K562 (cell line): ENCODE results near the gene P4HB. TPM values are rescaled to one million over a fixed set of nuclear protein-coding genes. Genes with fewer than 3 reads are reported as not detected.

Experiments used
- CBX8 ChIP-seq: fragments of 200-600 bp; sonication (generic); IDR thresholded peaks from 2 replicates; pipeline ENCODE4 v1.6.1; 2012; ENCODE audit warnings: borderline replicate concordance, mixed run types, low read depth, mild to moderate bottlenecking, moderate library complexity, mixed read lengths, low read length, control low read depth, inconsistent platforms; ENCODE audit not compliant: poor library complexity, severe bottlenecking; ENCODE audit errors: extremely low read depth
- CREBBP ChIP-seq: IDR thresholded peaks from one replicate; pipeline ENCODE4 v1.6.1; 2012; ENCODE audit warnings: low read depth, mild to moderate bottlenecking, control low read depth, inconsistent platforms, low read length
- FOSL1 ChIP-seq: fragments of 200-800 bp; sonication (Bioruptor generic); conservative IDR thresholded peaks from 2 replicates; pipeline ENCODE4 v1.6.1; 2016; ENCODE audit warnings: missing genetic modification characterization, missing compliant biosample characterization
- HNRNPL ChIP-seq: fragments of 200-400 bp; formaldehyde crosslinking; IDR thresholded peaks from 2 replicates; pipeline ENCODE4 v1.6.1; 2017; ENCODE audit warnings: low read depth, mild to moderate bottlenecking, low read length
- HNRNPUL1 ChIP-seq: fragments of 200-400 bp; formaldehyde crosslinking; IDR thresholded peaks from 2 replicates; pipeline ENCODE4 v1.6.1; 2017; ENCODE audit warnings: low read length
- MAFK ChIP-seq: IDR thresholded peaks from 2 replicates; pipeline ENCODE4 v1.6.1; 2011; ENCODE audit warnings: low read length, improper control_type of control experiment
- MAZ ChIP-seq, 2 experiments: fragments of 450-650 bp in 1 of 2; sonication (generic) in 1 of 2; formaldehyde crosslinking; IDR thresholded peaks in 1 of 2; conservative IDR thresholded peaks in 1 of 2; 2 replicates each; pipeline versions ENCODE4 v1.4.0 to v1.5.0; 2020; ENCODE audit warnings: mild to moderate bottlenecking in 1 of 2, missing genetic modification reagents in 1 of 2
- MCM5 ChIP-seq: fragments of 450-650 bp; IDR thresholded peaks from 2 replicates; pipeline ENCODE4 v1.6.1; 2016; ENCODE audit warnings: low read depth
- MIER1 ChIP-seq: fragments of 450-650 bp; IDR thresholded peaks from 2 replicates; pipeline ENCODE4 v1.6.1; 2016; ENCODE audit warnings: antibody characterized with exemption, mild to moderate bottlenecking, low read depth
- NR4A1 ChIP-seq, 2 experiments: fragments of 250-450 bp in 1 of 2; fragments of 450-650 bp in 1 of 2; sonication (Bioruptor Pico) in 1 of 2; IDR thresholded peaks; 2 replicates each; pipeline versions ENCODE4 v1.4.0 to v1.6.1; 2016 to 2020; ENCODE audit warnings: mild to moderate bottlenecking in 2 of 2, missing compliant biosample characterization in 1 of 2, missing genetic modification characterization in 1 of 2, moderate library complexity in 1 of 2
- NRF1 ChIP-seq, 2 experiments: fragments of 450-650 bp; IDR thresholded peaks in 1 of 2; conservative IDR thresholded peaks in 1 of 2; 2 replicates each; pipeline ENCODE4 v1.6.1; 2014; ENCODE audit warnings: mild to moderate bottlenecking in 2 of 2
- PCBP1 ChIP-seq: fragments of 200-400 bp; formaldehyde crosslinking; IDR thresholded peaks from 2 replicates; pipeline ENCODE4 v1.6.1; 2018; ENCODE audit warnings: mild to moderate bottlenecking, low read depth, low read length; ENCODE audit not compliant: poor library complexity, severe bottlenecking
- PHF21A ChIP-seq: fragments of 450-650 bp; IDR thresholded peaks from 2 replicates; pipeline ENCODE4 v1.6.1; 2017; ENCODE audit warnings: low read depth, borderline replicate concordance
- POLR2G ChIP-seq: fragments of 200-400 bp; formaldehyde crosslinking; IDR thresholded peaks from 2 replicates; pipeline ENCODE4 v1.6.1; 2017; ENCODE audit warnings: low read depth, mild to moderate bottlenecking, antibody characterized with exemption, low read length, moderate library complexity
- PRMT5 ChIP-seq: sonication (generic); formaldehyde crosslinking; IDR thresholded peaks from 2 replicates; pipeline ENCODE4 v1.5.0; 2020; ENCODE audit warnings: missing genetic modification reagents
- RBM14 ChIP-seq: fragments of 200-400 bp; formaldehyde crosslinking; IDR thresholded peaks from 2 replicates; pipeline ENCODE4 v1.6.1; 2018; ENCODE audit warnings: low read depth, mild to moderate bottlenecking, low read length, moderate library complexity, borderline replicate concordance; ENCODE audit not compliant: insufficient read depth
- RHOXF2B ChIP-seq: fragments of 250-450 bp; sonication (Bioruptor Pico); conservative IDR thresholded peaks from 2 replicates; pipeline ENCODE4 v1.5.1; 2021
- TAF15 ChIP-seq: fragments of 200-400 bp; formaldehyde crosslinking; IDR thresholded peaks from 2 replicates; pipeline ENCODE4 v1.6.1; 2017; ENCODE audit warnings: mild to moderate bottlenecking, low read depth, low read length, moderate library complexity
- TAL1 ChIP-seq: fragments of 450-650 bp; IDR thresholded peaks from 2 replicates; pipeline ENCODE4 v1.6.1; 2016; ENCODE audit warnings: mild to moderate bottlenecking
- ZNF184 ChIP-seq: sonication (generic); formaldehyde crosslinking; IDR thresholded peaks from 2 replicates; pipeline ENCODE4 v1.5.0; 2020; ENCODE audit warnings: missing genetic modification reagents
- ZNF408 ChIP-seq: fragments of 250-450 bp; sonication (Bioruptor Pico); IDR thresholded peaks from 2 replicates; pipeline ENCODE4 v1.4.0; 2020; ENCODE audit warnings: low read depth, mild to moderate bottlenecking, moderate library complexity
- ZNF764 ChIP-seq: fragments of 250-450 bp; sonication (Bioruptor Pico); IDR thresholded peaks from 2 replicates; pipeline ENCODE4 v1.4.0; 2020; ENCODE audit warnings: low read depth, mild to moderate bottlenecking, moderate library complexity
- polyA plus RNA-seq, 8 experiments: library from polyadenylated mRNA; depleted of rRNA in 4 of 8; stranded (reverse) in 5 of 8; unstranded in 3 of 8; fragments of >200 nt; fragmentation: Nextera tagmentation in 2 of 8; fragmentation: Illumina TruSeq in 1 of 8; extraction: Ambion mirVana in 2 of 8; extraction: Trizol in 1 of 8; gene quantifications; 2 replicates each; pipeline versions ENCODE4 v1.2.1 to v1.2.3, GENCODE V29; 2011 to 2014; ENCODE audit warnings: inconsistent platforms in 1 of 8, missing spikeins in 1 of 8
- total RNA-seq, 7 experiments: library from RNA; depleted of rRNA in 6 of 7; stranded (reverse); fragments of >200 nt in 6 of 7; fragmentation: Illumina TruSeq in 2 of 7; extraction: Trizol in 2 of 7; gene quantifications; 2 replicates each; pipeline versions ENCODE4 v1.2.1 to v1.2.3, GENCODE V29; 2011 to 2021; ENCODE audit warnings: low replicate concordance in 1 of 7
- TF ChIP-seq, protein P1 (sequence below): sonication (generic); formaldehyde crosslinking; IDR thresholded peaks from 2 replicates; pipeline ENCODE4 v1.9.0; 2022; ENCODE audit warnings: mild to moderate bottlenecking, missing genetic modification reagents
- TF ChIP-seq, protein P2 (sequence below), 3 experiments: fragments of 200-800 bp in 1 of 3; sonication (Bioruptor generic) in 1 of 3; sonication (generic) in 1 of 3; formaldehyde crosslinking in 1 of 3; IDR thresholded peaks; 2 replicates each; pipeline versions ENCODE4 v1.6.1 to v1.8.0; 2016 to 2022; ENCODE audit warnings: mild to moderate bottlenecking in 2 of 3, missing compliant biosample characterization in 2 of 3, missing genetic modification characterization in 2 of 3, missing genetic modification reagents in 1 of 3
- TF ChIP-seq, protein P3 (sequence below): fragments of 250-450 bp; sonication (Bioruptor Pico); IDR thresholded peaks from 2 replicates; pipeline ENCODE4 v1.8.0; 2022; ENCODE audit warnings: moderate library complexity, mild to moderate bottlenecking, inconsistent platforms

P4HB gene
- total and polyA plus RNA-seq, 9 of the 15 experiments (the other 6 are each of a cell fraction or from before 2014, with no cell fraction given): 4.4 to 645 (median 325) TPM

DNA sequence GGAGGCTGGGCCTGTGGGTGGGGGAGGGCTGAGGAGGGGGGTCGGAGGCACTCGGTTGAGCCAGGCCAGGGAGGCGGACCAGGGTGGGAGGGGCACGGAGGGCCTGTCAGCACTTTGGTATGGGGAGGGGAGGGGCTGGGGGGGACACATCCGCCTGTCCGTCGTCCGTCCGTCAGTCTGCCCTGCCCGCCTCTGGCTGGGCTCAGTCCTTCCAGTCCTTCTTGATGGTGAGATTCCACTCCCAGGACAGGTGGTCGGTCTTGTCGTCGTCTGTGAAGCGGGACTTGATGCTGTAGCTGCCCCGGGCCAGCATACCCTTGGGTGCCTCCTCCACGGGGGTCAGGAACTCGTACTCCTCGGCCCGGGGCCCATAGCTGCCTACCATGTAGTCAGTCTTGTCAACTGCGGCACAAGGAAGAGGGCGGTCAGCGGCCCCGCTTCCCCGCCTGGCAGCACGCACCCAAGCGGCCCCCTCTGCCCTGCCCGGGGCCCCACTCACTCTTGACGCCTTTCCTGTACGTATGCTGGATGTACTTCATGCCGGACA is 8.4 kb upstream of the P4HB start (continued):
- TF ChIP-seq PCBP1 (peak; percentile 74), ZNF408 (CRISPR knock-in tag) (no peak), TAL1 (no peak), FOSL1 (tag) (0 out of 2 replicates have a peak, but pooled peaks have one; percentile 12), RHOXF2B (CRISPR knock-in tag) (no peak), ZNF764 (CRISPR knock-in tag) (no peak), TAF15 (0 out of 2 replicates have a peak, but pooled peaks have one; percentile 80), MCM5 (no peak), HNRNPUL1 (no peak), NRF1 (conservative IDR thresholded peaks at IDR 0.05 in 1 of 2, IDR thresholded peaks at IDR 0.05 in 1 of 2) (no peak), MAFK (no peak), CBX8 (no peak), MAZ (CRISPR knock-in tag; conservative IDR thresholded peaks at IDR 0.05 in 1 of 2, IDR thresholded peaks at IDR 0.05 in 1 of 2) (no peak), MIER1 (no peak), PRMT5 (no peak), NR4A1 (CRISPR knock-in tag; IDR thresholded peaks at IDR 0.05) (0 out of 2 replicates have a peak, but pooled peaks have one; percentile 5), NR4A1 (tag; IDR thresholded peaks at IDR 0.05) (no peak), CREBBP (no peak), RBM14 (0 out of 2 replicates have a peak, but pooled peaks have one; percentile 26), ZNF184 (CRISPR knock-in tag) (no peak), PHF21A (no peak), HNRNPL (0 out of 2 replicates have a peak, but pooled peaks have one; percentile 4), POLR2G (peak; percentile 64)
- TF ChIP-seq, protein P1, sequence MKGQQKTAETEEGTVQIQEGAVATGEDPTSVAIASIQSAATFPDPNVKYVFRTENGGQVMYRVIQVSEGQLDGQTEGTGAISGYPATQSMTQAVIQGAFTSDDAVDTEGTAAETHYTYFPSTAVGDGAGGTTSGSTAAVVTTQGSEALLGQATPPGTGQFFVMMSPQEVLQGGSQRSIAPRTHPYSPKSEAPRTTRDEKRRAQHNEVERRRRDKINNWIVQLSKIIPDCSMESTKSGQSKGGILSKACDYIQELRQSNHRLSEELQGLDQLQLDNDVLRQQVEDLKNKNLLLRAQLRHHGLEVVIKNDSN (CRISPR knock-in tag): no peak
- TF ChIP-seq, protein P2, sequence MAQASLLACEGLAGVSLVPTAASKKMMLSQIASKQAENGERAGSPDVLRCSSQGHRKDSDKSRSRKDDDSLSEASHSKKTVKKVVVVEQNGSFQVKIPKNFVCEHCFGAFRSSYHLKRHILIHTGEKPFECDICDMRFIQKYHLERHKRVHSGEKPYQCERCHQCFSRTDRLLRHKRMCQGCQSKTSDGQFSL (CRISPR knock-in tag; IDR thresholded peaks at IDR 0.05): no peak
- TF ChIP-seq, protein P2 (tag; IDR thresholded peaks at IDR 0.05): 0 out of 4 replicates have a peak, but pooled peaks of 1 of the 2 experiments have one; percentile 20
- TF ChIP-seq, protein P3, sequence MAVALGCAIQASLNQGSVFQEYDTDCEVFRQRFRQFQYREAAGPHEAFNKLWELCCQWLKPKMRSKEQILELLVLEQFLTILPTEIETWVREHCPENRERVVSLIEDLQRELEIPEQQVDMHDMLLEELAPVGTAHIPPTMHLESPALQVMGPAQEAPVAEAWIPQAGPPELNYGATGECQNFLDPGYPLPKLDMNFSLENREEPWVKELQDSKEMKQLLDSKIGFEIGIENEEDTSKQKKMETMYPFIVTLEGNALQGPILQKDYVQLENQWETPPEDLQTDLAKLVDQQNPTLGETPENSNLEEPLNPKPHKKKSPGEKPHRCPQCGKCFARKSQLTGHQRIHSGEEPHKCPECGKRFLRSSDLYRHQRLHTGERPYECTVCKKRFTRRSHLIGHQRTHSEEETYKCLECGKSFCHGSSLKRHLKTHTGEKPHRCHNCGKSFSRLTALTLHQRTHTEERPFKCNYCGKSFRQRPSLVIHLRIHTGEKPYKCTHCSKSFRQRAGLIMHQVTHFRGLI (CRISPR knock-in tag): no peak
